Loucy (cell line): Measurements from ENCODE around the gene ENOX1.

ENCODE experiments used
- EZH2phosphoT487 ChIP-seq: fragments of 200-600 bp; IDR thresholded peaks from 2 replicates; pipeline ENCODE4 v1.6.1; 2018; ENCODE audit warnings: antibody characterized with exemption, mild to moderate bottlenecking, moderate library complexity, borderline replicate concordance
- TF ChIP-seq, protein P1 (sequence below): fragments of 200-600 bp; sonication (generic); conservative IDR thresholded peaks from 2 replicates; pipeline ENCODE4 v1.5.1; 2014; ENCODE audit warnings: mild to moderate bottlenecking, antibody characterized with exemption, low read length

GRCh38 chr13:43203781-43204180 lies 583.0 kb downstream of the ENOX1 start:
- TF ChIP-seq, protein P1, sequence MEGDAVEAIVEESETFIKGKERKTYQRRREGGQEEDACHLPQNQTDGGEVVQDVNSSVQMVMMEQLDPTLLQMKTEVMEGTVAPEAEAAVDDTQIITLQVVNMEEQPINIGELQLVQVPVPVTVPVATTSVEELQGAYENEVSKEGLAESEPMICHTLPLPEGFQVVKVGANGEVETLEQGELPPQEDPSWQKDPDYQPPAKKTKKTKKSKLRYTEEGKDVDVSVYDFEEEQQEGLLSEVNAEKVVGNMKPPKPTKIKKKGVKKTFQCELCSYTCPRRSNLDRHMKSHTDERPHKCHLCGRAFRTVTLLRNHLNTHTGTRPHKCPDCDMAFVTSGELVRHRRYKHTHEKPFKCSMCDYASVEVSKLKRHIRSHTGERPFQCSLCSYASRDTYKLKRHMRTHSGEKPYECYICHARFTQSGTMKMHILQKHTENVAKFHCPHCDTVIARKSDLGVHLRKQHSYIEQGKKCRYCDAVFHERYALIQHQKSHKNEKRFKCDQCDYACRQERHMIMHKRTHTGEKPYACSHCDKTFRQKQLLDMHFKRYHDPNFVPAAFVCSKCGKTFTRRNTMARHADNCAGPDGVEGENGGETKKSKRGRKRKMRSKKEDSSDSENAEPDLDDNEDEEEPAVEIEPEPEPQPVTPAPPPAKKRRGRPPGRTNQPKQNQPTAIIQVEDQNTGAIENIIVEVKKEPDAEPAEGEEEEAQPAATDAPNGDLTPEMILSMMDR = no peak
- no peak for TF ChIP-seq EZH2phosphoT487
